ENCODE data around the gene GFPT2.
A peak's percentile ranks its signal among the peaks of the same experiment; 100 is the strongest.

Gene GFPT2

DNA sequence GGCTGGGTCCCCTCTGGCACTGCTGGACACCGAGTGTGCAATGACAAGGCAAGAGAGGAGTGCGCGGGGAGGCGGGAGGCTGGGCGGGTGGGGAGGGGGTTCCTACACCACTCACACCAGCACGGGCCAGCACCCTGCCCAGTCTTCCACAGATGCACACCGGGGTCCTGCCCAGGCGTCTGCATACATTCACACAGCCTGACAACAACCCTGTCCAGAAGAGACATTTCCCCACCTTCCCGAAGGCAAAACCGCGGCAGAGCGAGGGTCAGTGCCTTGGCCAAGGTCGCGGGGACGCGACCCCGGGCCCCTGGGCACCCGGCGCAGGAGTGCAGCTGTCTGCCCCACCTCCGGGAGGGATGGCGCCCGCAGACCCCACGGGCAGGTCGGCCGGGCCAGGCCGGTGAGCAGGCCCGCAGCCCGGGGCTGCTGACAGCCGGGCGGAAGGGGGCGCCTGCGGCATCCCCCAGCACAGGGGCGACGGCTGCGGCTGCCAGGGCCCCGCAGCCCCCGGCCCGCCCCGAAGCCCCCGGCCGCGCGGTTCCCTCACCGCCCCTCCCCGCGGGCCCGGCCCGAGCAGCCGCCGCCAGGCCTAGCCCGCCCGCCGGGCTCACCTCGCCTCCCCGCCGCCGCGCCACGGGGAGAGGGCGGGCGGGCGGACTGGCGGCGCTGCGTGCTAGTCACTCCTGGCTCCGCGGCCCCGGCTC, 61.7 kb downstream of the GFPT2 start:
- DNase-seq = peak; percentile 50 to 59
- TF ChIP-seq GATA1 (IDR thresholded peaks at IDR 0.05; ENCODE audit: low read depth, low read length) (no peak), POLR2A (IDR thresholded peaks at IDR 0.05; ENCODE audit: low read length) (no peak)

DNA sequence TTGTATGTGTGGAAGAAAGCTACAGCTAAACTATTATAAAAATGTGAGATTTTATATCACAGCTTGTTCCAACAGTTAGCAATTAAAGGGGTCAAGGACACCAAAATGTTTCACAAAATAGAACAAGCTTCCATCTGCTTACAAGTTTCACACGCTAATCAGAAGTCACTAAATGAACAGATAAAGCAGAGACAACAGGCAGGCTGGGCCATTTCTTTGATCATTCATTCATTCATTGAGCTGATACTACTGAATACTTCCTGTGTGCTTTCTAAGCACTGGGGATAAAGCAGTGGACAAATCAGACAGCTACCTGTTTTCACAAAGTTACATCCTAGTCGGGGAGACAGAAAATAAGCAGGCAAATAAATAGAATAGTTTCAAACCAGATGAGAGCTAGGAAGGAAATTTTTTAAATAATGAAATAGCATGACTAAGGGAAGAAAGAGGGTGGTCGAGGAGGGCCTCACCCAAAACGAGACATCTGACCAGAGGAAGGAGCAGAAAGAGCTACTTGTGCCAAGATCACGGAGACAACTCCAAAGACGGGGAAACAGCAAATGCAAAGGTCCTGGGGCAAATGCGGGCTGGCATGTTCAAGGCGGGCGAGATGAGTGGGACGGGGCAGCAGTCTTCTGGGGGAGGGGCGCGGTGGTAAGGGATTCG, 62.4 kb downstream of the GFPT2 start:
- DNase-seq = no peak
- TF ChIP-seq GATA1 (IDR thresholded peaks at IDR 0.05; ENCODE audit: low read depth, low read length) = no peak
- TF ChIP-seq POLR2A (IDR thresholded peaks at IDR 0.05; ENCODE audit: low read length) = no peak

DNA sequence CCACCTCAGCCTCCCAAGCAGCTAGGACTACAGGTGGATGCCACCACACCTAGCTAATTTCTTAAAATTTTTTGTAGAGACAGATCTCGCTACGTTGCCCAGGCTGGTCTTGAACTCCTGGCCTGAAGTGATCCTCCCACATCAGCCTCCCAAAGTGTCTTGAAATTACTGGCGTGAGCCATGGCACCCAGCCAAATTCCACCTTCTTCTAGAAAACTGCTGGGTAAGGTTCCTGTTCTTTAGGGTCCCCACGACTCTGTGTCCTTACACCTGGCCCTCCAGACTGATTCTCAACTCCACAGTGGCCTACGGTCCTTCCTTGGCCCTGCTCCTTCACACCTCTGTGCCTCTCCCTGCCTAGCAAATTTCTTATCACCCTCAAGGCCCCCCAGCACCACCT, 63.2 kb downstream of the GFPT2 start:
- no peak for DNase-seq
- TF ChIP-seq GATA1 (IDR thresholded peaks at IDR 0.05; ENCODE audit: low read depth, low read length) = no peak
- TF ChIP-seq POLR2A (IDR thresholded peaks at IDR 0.05; ENCODE audit: low read length) = no peak

DNA sequence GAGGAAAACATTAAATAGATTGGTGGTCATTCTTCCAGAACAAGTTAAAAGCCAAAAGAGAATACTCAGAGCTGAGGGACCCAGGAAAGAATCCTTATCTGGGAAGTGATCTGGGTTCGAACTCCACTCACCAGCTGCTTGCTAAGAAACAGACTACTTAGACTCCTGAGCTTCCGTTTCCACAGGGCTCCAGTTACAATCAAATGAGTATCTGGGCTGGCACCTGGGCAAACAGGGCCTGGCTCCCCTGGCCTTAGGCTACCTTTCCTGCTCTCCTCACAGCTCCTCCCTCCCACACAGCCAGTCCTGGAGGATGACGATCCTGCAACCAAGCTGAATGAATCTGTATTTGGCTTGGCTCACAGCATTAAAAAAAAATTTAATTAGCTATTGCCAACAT, 63.7 kb downstream of the GFPT2 start:
- DNase-seq = no peak
- no peak for TF ChIP-seq POLR2A (IDR thresholded peaks at IDR 0.05; ENCODE audit: low read length)
- no peak for TF ChIP-seq GATA1 (IDR thresholded peaks at IDR 0.05; ENCODE audit: low read depth, low read length)

DNA sequence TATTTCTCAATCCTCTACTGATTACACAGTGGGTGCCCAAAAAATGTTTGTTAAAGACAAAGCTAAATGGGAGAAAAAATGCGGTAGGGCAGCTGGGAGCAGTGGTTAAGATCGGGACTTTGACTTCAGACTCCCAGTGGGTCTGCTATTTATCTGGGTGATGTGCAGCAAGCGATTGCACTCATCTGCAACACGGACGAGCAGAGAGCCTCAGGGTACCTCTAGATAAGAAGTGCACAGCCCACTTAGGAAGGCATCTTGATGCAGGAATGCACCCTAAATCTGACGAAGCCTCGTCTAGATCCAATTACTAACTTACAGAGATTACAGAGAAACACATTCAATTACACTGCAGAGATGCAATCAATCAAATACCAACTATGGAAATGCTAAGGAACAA, 65.3 kb downstream of the GFPT2 start:
- TF ChIP-seq POLR2A (IDR thresholded peaks at IDR 0.05; ENCODE audit: low read length) (no peak), GATA1 (IDR thresholded peaks at IDR 0.05; ENCODE audit: low read depth, low read length) (no peak)
- DNase-seq = no peak

DNA sequence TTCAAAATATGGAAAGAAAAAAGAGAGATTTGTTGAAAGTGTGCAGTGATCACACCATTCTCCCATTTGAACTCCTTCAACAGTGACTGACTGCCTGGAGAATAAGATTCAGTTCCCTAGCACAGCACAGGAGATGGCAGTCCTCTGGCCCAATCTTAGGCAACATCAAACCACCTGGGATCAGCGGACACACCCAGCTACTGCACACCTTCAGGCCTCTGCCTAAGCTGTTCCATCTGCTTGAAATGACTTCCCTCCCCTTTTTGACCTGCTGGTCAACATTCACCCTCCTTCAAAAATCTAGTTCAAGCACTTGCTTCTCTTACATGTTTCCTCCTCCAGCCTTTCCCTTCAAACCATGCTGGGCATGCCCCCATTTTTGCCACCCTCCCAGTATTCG, 65.7 kb downstream of the GFPT2 start:
- TF ChIP-seq GATA1 (IDR thresholded peaks at IDR 0.05; ENCODE audit: low read depth, low read length) = no peak
- no peak for TF ChIP-seq POLR2A (IDR thresholded peaks at IDR 0.05; ENCODE audit: low read length)
- DNase-seq = no peak

DNA sequence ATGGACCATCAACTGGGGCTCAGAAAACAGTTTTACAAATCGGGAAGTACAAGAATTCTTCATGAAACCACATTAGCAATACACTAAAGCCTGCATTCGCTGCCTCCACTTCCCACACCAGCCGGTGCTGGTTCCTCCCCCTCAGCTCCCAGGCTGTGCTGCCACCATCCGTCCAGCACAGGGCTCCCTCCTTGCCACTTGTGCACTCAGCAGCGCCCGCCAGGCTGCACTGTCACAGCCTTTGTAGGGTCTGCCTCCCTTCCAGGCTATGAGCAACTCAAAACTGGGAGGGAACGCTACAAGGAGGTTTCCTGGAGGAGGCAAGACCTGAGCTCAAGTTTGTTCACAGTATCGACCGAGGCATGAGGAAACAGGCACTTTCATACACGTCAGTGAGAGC, 69.0 kb downstream of the GFPT2 start:
- no peak for DNase-seq
- TF ChIP-seq GATA1 (IDR thresholded peaks at IDR 0.05; ENCODE audit: low read depth, low read length) (no peak), POLR2A (IDR thresholded peaks at IDR 0.05; ENCODE audit: low read length) (no peak)

DNA sequence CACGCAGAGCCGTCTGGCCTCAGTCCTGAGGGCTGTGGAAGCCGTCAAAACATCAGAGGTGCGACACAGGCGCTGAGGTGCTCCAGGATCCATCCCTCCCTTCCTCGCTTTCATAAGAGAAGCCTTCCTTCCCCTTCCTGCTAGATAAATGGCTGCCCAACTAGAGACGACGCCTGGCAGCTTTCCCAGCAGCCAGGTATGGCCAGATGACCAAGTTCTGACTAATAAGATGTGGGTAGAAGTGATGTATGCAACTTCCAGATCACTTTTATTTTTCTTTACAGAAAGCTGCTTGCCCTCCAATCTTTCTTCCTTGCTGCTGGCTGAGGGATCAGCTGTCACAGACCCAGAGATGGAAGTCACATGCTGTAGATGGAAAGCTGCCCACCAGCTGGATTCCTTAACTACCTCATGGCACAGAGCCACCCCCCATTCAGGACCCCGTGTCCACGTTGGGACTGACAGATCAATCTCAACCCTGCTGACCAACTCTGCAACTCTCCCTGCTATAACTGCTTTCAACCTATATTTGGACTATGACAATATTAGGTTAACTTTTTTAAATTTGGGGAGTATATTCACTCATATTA, 70.0 kb downstream of the GFPT2 start:
- TF ChIP-seq GATA1 (IDR thresholded peaks at IDR 0.05; ENCODE audit: low read depth, low read length) (no peak), POLR2A (IDR thresholded peaks at IDR 0.05; ENCODE audit: low read length) (no peak)
- no peak for DNase-seq

DNA sequence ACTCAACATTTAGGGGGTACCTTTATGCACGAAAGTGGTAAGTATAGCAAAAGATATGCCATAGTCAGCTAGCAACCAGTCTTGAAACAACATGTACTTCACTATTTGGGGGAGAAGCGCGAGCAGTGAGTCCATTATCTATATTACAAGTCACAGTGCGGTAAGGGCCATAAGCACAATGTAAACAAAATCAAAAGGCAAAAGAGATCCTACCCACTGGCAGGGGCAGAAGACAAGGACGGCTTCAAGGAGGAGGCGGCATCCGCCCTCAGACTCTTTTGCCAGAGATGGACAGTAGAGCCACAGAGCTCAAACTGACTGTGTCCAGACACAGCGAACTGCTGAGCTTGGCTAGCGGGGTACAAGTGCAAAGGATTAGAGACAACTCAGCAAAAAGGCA, 70.9 kb downstream of the GFPT2 start:
- no peak for DNase-seq
- TF ChIP-seq POLR2A (IDR thresholded peaks at IDR 0.05; ENCODE audit: low read length) = no peak
- TF ChIP-seq GATA1 (IDR thresholded peaks at IDR 0.05; ENCODE audit: low read depth, low read length) = no peak

DNA sequence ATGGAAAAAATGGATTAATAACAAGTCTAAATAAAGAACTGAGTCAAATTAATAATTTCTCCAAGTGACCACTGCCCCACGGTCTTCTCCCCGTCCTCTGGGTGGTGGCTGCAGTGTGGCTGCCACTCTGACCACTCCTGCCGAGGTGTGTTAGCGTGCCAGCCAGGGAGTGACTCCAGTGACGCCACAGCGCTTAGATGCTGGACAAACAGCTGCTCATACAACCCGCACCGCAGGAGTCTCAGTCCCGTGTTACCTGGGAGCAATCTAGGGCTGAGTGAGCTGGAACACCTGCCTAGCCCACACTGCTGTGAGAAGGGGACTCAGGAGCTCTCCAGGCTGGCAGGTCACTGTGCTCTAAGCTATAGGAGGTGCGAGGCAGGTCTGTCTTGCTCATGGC, 71.4 kb downstream of the GFPT2 start:
- no peak for DNase-seq
- TF ChIP-seq GATA1 (IDR thresholded peaks at IDR 0.05; ENCODE audit: low read depth, low read length) = no peak
- TF ChIP-seq POLR2A (IDR thresholded peaks at IDR 0.05; ENCODE audit: low read length) = no peak

DNA sequence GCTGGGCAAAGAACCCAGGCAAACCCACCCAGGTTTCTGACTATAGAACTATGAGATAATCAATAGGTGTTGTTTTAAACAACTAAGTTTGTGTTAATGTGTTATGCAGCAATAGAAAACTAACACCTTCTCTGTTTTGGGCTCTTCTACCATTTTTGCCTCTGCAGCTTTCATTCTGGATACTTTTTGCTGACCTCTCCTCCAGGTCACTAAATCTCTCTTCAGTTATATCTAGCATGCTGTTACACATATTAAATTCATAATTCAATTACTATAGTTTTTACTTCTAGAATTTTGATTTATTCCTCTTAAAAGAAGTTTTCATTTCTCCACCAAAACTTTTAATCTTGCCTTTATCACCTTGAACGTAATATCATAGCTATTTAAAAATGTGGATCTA, 78.4 kb downstream of the GFPT2 start:
- TF ChIP-seq GATA1 (IDR thresholded peaks at IDR 0.05; ENCODE audit: low read depth, low read length) (no peak), POLR2A (IDR thresholded peaks at IDR 0.05; ENCODE audit: low read length) (no peak)
- no peak for DNase-seq

DNA sequence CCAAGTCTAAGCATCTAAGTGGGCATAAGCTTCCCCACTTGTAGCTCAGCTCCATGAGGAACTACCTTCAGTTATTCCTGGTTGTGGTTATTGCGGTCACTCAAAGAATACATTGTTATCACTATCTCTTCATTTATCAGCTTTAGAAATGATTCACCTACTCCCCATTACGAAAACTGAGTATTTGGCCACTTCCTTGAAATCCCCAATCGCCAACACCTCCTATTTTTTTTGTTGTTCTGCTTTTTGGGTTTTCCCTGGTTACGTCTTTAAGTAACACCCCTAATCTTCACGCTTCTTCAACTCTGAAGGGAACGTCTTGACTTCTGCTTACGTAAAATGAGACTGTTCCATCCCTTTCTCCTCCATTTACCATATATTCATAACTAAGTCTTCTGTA, 81.9 kb downstream of the GFPT2 start:
- TF ChIP-seq GATA1 (IDR thresholded peaks at IDR 0.05; ENCODE audit: low read depth, low read length) (no peak), POLR2A (IDR thresholded peaks at IDR 0.05; ENCODE audit: low read length) (no peak)
- DNase-seq = no peak

DNA sequence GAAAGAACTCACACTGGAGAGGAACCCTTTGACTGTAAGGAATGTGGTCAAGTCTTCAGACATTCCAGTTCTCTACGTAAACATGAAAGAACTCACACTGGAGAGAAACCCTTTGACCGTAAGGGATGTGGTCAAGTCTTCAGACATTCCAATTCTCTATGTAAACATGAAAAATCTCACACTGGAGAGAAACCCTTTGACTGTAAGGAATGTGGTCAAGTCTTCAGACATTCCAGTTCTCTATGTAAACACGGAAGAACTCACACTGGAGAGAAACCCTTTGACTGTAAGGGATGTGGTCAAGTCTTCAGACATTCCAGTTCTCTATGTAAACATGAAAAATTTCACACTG, 93.9 kb downstream of the GFPT2 start:
- no peak for TF ChIP-seq GATA1 (IDR thresholded peaks at IDR 0.05; ENCODE audit: low read depth, low read length)
- TF ChIP-seq POLR2A (IDR thresholded peaks at IDR 0.05; ENCODE audit: low read length) = no peak
- DNase-seq = peak in 1 of 2 experiments; percentile 5

DNA sequence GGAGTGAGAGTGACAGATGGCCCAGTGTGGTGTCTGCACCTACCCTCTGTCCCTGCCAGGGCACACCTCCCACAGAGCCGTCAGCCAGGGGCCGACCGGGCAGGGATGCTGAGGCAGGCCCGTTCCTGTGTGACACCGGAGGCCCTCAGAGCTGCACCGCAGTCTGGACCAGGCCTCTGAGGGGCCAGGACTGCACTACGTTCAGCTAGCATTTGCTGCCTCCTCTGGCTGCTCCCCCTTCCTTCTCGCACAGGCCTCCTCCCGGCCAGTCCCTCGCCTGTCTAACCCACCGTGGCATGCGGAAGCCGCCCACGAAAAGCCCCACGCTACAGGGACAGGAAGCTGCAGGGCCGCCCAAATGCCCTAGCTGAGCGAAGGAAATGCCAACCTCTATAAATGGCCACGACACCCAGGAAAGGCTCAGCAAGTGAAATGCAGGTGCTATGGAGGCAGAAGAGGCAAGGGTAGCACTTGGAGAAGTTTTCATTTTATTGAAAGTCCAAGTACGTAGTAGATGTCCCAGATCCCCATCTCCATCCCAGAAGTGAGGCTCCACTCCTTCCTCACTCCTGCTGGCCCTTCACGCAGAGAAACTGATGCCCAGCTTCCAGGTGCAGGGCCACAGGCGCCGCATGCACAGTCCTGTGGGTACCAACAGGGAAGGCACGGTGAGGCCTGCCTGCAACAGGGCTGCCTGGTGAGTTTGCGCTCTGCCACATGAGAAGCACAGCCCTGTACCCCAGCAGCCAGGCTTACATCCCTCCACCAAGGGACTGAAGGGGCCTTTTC, 99.9 kb downstream of the GFPT2 start:
- TF ChIP-seq POLR2A (IDR thresholded peaks at IDR 0.05; ENCODE audit: low read length) (no peak), GATA1 (IDR thresholded peaks at IDR 0.05; ENCODE audit: low read depth, low read length) (no peak)
- DNase-seq = peak; percentile 8 to 21
